Right atrium auricular region (tissue), 2 donors: ENCODE measurements around the gene TEX101. TPM values are rescaled to one million over a fixed set of nuclear protein-coding genes. Genes with fewer than 3 reads are reported as not detected.

Source experiments
- DNase-seq: peaks from one replicate; pipeline ENCODE4 v3.0.0-alpha.2; 2019; ENCODE audit warnings: low spot score
- H3K27ac ChIP-seq, 2 donors: fragments of 200-600 bp; sonication (generic); 1 replicate in 1 of 2; 2 replicates in 1 of 2; pipeline ENCODE4 v1.5.1; 2016 to 2019
- H3K27me3 ChIP-seq, 2 donors: fragments of 200-600 bp; sonication (generic); one replicate each; pipeline versions ENCODE4 v1.5.1 to v1.6.0; 2017 to 2019
- H3K36me3 ChIP-seq: fragments of 200-600 bp; sonication (generic); one replicate; pipeline ENCODE4 v1.5.1; 2016
- H3K4me1 ChIP-seq, 2 donors: fragments of 200-600 bp; sonication (generic); one replicate each; pipeline versions ENCODE4 v1.5.1 to v1.6.0; 2017 to 2019
- H3K4me3 ChIP-seq, 2 donors: fragments of 200-600 bp; sonication (generic); 1 replicate in 1 of 2; 2 replicates in 1 of 2; pipeline ENCODE4 v1.5.1; 2017 to 2019; ENCODE audit warnings: mild to moderate bottlenecking in 1 of 2, moderate library complexity in 1 of 2
- H3K9me3 ChIP-seq, 2 donors: fragments of 200-600 bp; sonication (generic); one replicate each; pipeline ENCODE4 v1.5.1; 2019
- CTCF ChIP-seq, 2 donors: fragments of 200-600 bp; sonication (generic); IDR thresholded peaks; one replicate each; pipeline ENCODE4 v1.5.1; 2019; ENCODE audit warnings: antibody characterized with exemption in 2 of 2
- total RNA-seq, 2 donors: library from RNA; depleted of rRNA; stranded (reverse); fragments of >200 nt; gene quantifications; one replicate each; pipeline ENCODE4 v1.1.0, GENCODE V29; 2016

The TEX101 gene
- total RNA-seq, 2 donors from 2014 or later: not detected

- Histone ChIP-seq H3K4me1 (no peaks in the 10 kb centered on the region), H3K27me3 (no peaks in the 10 kb centered on the region)
- no peak for TF ChIP-seq CTCF (IDR thresholded peaks at IDR 0.05)
Measured at GRCh38 chr19:43406297-43406696, 8.4 kb upstream of the TEX101 start.

GRCh38 chr19:43407416-43408005 is 7.2 kb upstream of the TEX101 start:
- Histone ChIP-seq H3K27ac (no peak overlapping the region), H3K36me3 (no peaks in the 10 kb centered on the region), H3K4me1 (no peaks in the 10 kb centered on the region), H3K4me3 (no peak overlapping the region), H3K27me3 (no peaks in the 10 kb centered on the region), H3K9me3 (no peaks in the 10 kb centered on the region)
- DNase-seq: no peak
- TF ChIP-seq CTCF (IDR thresholded peaks at IDR 0.05): no peak

More at GRCh38 chr19:43406297-43406696, 8.4 kb upstream of the TEX101 start:
- no peak for DNase-seq
- Histone ChIP-seq H3K9me3 (no peaks in the 10 kb centered on the region), H3K4me3 (no peak overlapping the region), H3K36me3 (no peaks in the 10 kb centered on the region), H3K27ac (no peak overlapping the region)

- no peaks in the 10 kb centered on the region for H3K27me3 ChIP-seq
- no peak for DNase-seq
- no peaks in the 10 kb centered on the region for H3K4me1 ChIP-seq
- H3K36me3 ChIP-seq: no peaks in the 10 kb centered on the region
- TF ChIP-seq CTCF (IDR thresholded peaks at IDR 0.05): no peak
- no peaks in the 10 kb centered on the region for H3K9me3 ChIP-seq
- H3K4me3 ChIP-seq: no peak overlapping the region
- no peak overlapping the region for H3K27ac ChIP-seq
Measured at GRCh38 chr19:43408043-43408442, 6.6 kb upstream of the TEX101 start.

GRCh38 chr19:43409415-43409814 is 5.3 kb upstream of the TEX101 start:
- no peak for DNase-seq
- H3K9me3 ChIP-seq: no peaks in the 10 kb centered on the region
- no peaks in the 10 kb centered on the region for H3K36me3 ChIP-seq
- no peaks in the 10 kb centered on the region for H3K4me1 ChIP-seq
- H3K27me3 ChIP-seq: no peaks in the 10 kb centered on the region
- TF ChIP-seq CTCF (IDR thresholded peaks at IDR 0.05): no peak
- H3K4me3 ChIP-seq: no peak overlapping the region
- no peak overlapping the region for H3K27ac ChIP-seq

- no peak for TF ChIP-seq CTCF (IDR thresholded peaks at IDR 0.05)
- DNase-seq: no peak
- Histone ChIP-seq H3K4me3 (no peak overlapping the region), H3K27ac (no peak overlapping the region), H3K4me1 (no peaks in the 10 kb centered on the region), H3K36me3 (no peaks in the 10 kb centered on the region), H3K9me3 (no peaks in the 10 kb centered on the region), H3K27me3 (no peaks in the 10 kb centered on the region)
Measured at GRCh38 chr19:43412441-43412840, 2.2 kb upstream of the TEX101 start.
